ENCODE data around the gene VAPA.
"Not testable (repeated sequence)": the region's sequence is repeated elsewhere in the genome, so short reads cannot be mapped to it uniquely, and the experiment has no call there.

Gene VAPA

GRCh38 chr18:9902264-9902663, 11.6 kb upstream of the VAPA start:
- not testable (repeated sequence) for H3K4me3 ChIP-seq (ENCODE audit: low read length in 2 of 2); H3K36me3 ChIP-seq (ENCODE audit: control insufficient read depth in 2 of 2, insufficient read depth in 2 of 2, low read length in 2 of 2); H3K27ac ChIP-seq (ENCODE audit: low read length); H3K9me3 ChIP-seq (ENCODE audit: control insufficient read depth in 2 of 2, low read length in 2 of 2); H3K27me3 ChIP-seq (ENCODE audit: control insufficient read depth in 1 of 2, insufficient read depth in 2 of 2, low read length in 2 of 2); H3K9ac ChIP-seq (ENCODE audit: low read length in 2 of 2)
- peaks cover 11% of the 10 kb centered on the region for H3K4me1 ChIP-seq (ENCODE audit: control insufficient read depth, insufficient read depth, low read length)

- Histone ChIP-seq H3K27me3 (ENCODE audit: control insufficient read depth in 1 of 2, insufficient read depth in 2 of 2, low read length in 2 of 2) (no peaks in the 10 kb centered on the region), H3K9ac (ENCODE audit: low read length in 2 of 2) (no peak overlapping the region), H3K27ac (ENCODE audit: low read length) (no peak overlapping the region), H3K36me3 (ENCODE audit: control insufficient read depth in 2 of 2, insufficient read depth in 2 of 2, low read length in 2 of 2) (no peaks in the 10 kb centered on the region), H3K4me1 (ENCODE audit: control insufficient read depth, insufficient read depth, low read length) (peaks cover 11% of the 10 kb centered on the region), H3K4me3 (ENCODE audit: low read length in 2 of 2) (no peak overlapping the region), H3K9me3 (ENCODE audit: control insufficient read depth in 2 of 2, low read length in 2 of 2) (no peaks in the 10 kb centered on the region)
Observed at GRCh38 chr18:9902832-9903231, 11.0 kb upstream of the VAPA start.

- H3K4me1 ChIP-seq (ENCODE audit: control insufficient read depth, insufficient read depth, low read length), result peaks cover 11% of the 10 kb centered on the region
- H3K4me3 ChIP-seq (ENCODE audit: low read length in 2 of 2), result peak overlapping the region in 1 of 2 donors; percentile 23
- no peaks in the 10 kb centered on the region for H3K27me3 ChIP-seq (ENCODE audit: control insufficient read depth in 1 of 2, insufficient read depth in 2 of 2, low read length in 2 of 2)
- H3K9me3 ChIP-seq (ENCODE audit: control insufficient read depth in 2 of 2, low read length in 2 of 2), result no peaks in the 10 kb centered on the region
- H3K27ac ChIP-seq (ENCODE audit: low read length), result peak overlapping the region; percentile 66
- H3K36me3 ChIP-seq (ENCODE audit: control insufficient read depth in 2 of 2, insufficient read depth in 2 of 2, low read length in 2 of 2), result no peaks in the 10 kb centered on the region
- H3K9ac ChIP-seq (ENCODE audit: low read length in 2 of 2), result no peak overlapping the region
Observed at GRCh38 chr18:9905401-9905922, 8.4 kb upstream of the VAPA start.

- H3K4me1 ChIP-seq (ENCODE audit: control insufficient read depth, insufficient read depth, low read length), result peaks cover 3% of the 10 kb centered on the region
- H3K27me3 ChIP-seq (ENCODE audit: control insufficient read depth in 1 of 2, insufficient read depth in 2 of 2, low read length in 2 of 2), result no peaks in the 10 kb centered on the region
- H3K36me3 ChIP-seq (ENCODE audit: control insufficient read depth in 2 of 2, insufficient read depth in 2 of 2, low read length in 2 of 2), result no peaks in the 10 kb centered on the region
- no peak overlapping the region for H3K27ac ChIP-seq (ENCODE audit: low read length)
- no peak overlapping the region for H3K4me3 ChIP-seq (ENCODE audit: low read length in 2 of 2)
- H3K9ac ChIP-seq (ENCODE audit: low read length in 2 of 2), result no peak overlapping the region
- no peaks in the 10 kb centered on the region for H3K9me3 ChIP-seq (ENCODE audit: control insufficient read depth in 2 of 2, low read length in 2 of 2)
Observed at GRCh38 chr18:9906481-9906880, 7.3 kb upstream of the VAPA start.

- H3K36me3 ChIP-seq (ENCODE audit: control insufficient read depth in 2 of 2, insufficient read depth in 2 of 2, low read length in 2 of 2), result no peaks in the 10 kb centered on the region
- no peaks in the 10 kb centered on the region for H3K27me3 ChIP-seq (ENCODE audit: control insufficient read depth in 1 of 2, insufficient read depth in 2 of 2, low read length in 2 of 2)
- H3K9ac ChIP-seq (ENCODE audit: low read length in 2 of 2), result no peak overlapping the region
Observed at GRCh38 chr18:9907867-9908266, 5.9 kb upstream of the VAPA start.

GRCh38 chr18:9910071-9910470, 3.7 kb upstream of the VAPA start:
- Histone ChIP-seq H3K4me1 (ENCODE audit: control insufficient read depth, insufficient read depth, low read length) (peaks cover 4% of the 10 kb centered on the region), H3K27me3 (ENCODE audit: control insufficient read depth in 1 of 2, insufficient read depth in 2 of 2, low read length in 2 of 2) (no peaks in the 10 kb centered on the region), H3K27ac (ENCODE audit: low read length) (no peak overlapping the region), H3K4me3 (ENCODE audit: low read length in 2 of 2) (no peak overlapping the region), H3K36me3 (ENCODE audit: control insufficient read depth in 2 of 2, insufficient read depth in 2 of 2, low read length in 2 of 2) (no peaks in the 10 kb centered on the region), H3K9me3 (ENCODE audit: control insufficient read depth in 2 of 2, low read length in 2 of 2) (no peaks in the 10 kb centered on the region), H3K9ac (ENCODE audit: low read length in 2 of 2) (no peak overlapping the region)

More at GRCh38 chr18:9907867-9908266, 5.9 kb upstream of the VAPA start:
- H3K27ac ChIP-seq (ENCODE audit: low read length), result no peak overlapping the region
- no peaks in the 10 kb centered on the region for H3K9me3 ChIP-seq (ENCODE audit: control insufficient read depth in 2 of 2, low read length in 2 of 2)
- H3K4me3 ChIP-seq (ENCODE audit: low read length in 2 of 2), result no peak overlapping the region
- H3K4me1 ChIP-seq (ENCODE audit: control insufficient read depth, insufficient read depth, low read length), result peaks cover 3% of the 10 kb centered on the region

GRCh38 chr18:9910661-9911060, 3.2 kb upstream of the VAPA start:
- no peak overlapping the region for H3K4me3 ChIP-seq (ENCODE audit: low read length in 2 of 2)
- H3K27ac ChIP-seq (ENCODE audit: low read length), result no peak overlapping the region
- H3K4me1 ChIP-seq (ENCODE audit: control insufficient read depth, insufficient read depth, low read length), result peaks cover 4% of the 10 kb centered on the region
- H3K36me3 ChIP-seq (ENCODE audit: control insufficient read depth in 2 of 2, insufficient read depth in 2 of 2, low read length in 2 of 2), result no peaks in the 10 kb centered on the region
- no peaks in the 10 kb centered on the region for H3K27me3 ChIP-seq (ENCODE audit: control insufficient read depth in 1 of 2, insufficient read depth in 2 of 2, low read length in 2 of 2)
- H3K9ac ChIP-seq (ENCODE audit: low read length in 2 of 2), result no peak overlapping the region
- no peaks in the 10 kb centered on the region for H3K9me3 ChIP-seq (ENCODE audit: control insufficient read depth in 2 of 2, low read length in 2 of 2)

GRCh38 chr18:9911226-9911625, 2.6 kb upstream of the VAPA start:
- Histone ChIP-seq H3K27ac (ENCODE audit: low read length) (no peak overlapping the region), H3K9me3 (ENCODE audit: control insufficient read depth in 2 of 2, low read length in 2 of 2) (no peaks in the 10 kb centered on the region), H3K36me3 (ENCODE audit: control insufficient read depth in 2 of 2, insufficient read depth in 2 of 2, low read length in 2 of 2) (no peaks in the 10 kb centered on the region), H3K4me1 (ENCODE audit: control insufficient read depth, insufficient read depth, low read length) (peaks cover 5% of the 10 kb centered on the region), H3K27me3 (ENCODE audit: control insufficient read depth in 1 of 2, insufficient read depth in 2 of 2, low read length in 2 of 2) (no peaks in the 10 kb centered on the region), H3K4me3 (ENCODE audit: low read length in 2 of 2) (no peak overlapping the region), H3K9ac (ENCODE audit: low read length in 2 of 2) (no peak overlapping the region)

- H3K27ac ChIP-seq (ENCODE audit: low read length); H3K4me1 ChIP-seq (ENCODE audit: control insufficient read depth, insufficient read depth, low read length); H3K27me3 ChIP-seq (ENCODE audit: control insufficient read depth in 1 of 2, insufficient read depth in 2 of 2, low read length in 2 of 2); H3K9me3 ChIP-seq (ENCODE audit: control insufficient read depth in 2 of 2, low read length in 2 of 2); H3K4me3 ChIP-seq (ENCODE audit: low read length in 2 of 2); H3K36me3 ChIP-seq (ENCODE audit: control insufficient read depth in 2 of 2, insufficient read depth in 2 of 2, low read length in 2 of 2); H3K9ac ChIP-seq (ENCODE audit: low read length in 2 of 2): not testable (repeated sequence)
Observed at GRCh38 chr18:9912285-9912684, 1.5 kb upstream of the VAPA start.

GRCh38 chr18:9913151-9913525, 678 bp upstream of the VAPA start:
- Histone ChIP-seq H3K36me3 (ENCODE audit: control insufficient read depth in 2 of 2, insufficient read depth in 2 of 2, low read length in 2 of 2) (no peaks in the 10 kb centered on the region), H3K4me3 (ENCODE audit: low read length in 2 of 2) (peak overlapping the region; percentile 94 to 95), H3K27ac (ENCODE audit: low read length) (peak overlapping the region; percentile 91), H3K4me1 (ENCODE audit: control insufficient read depth, insufficient read depth, low read length) (peaks cover 14% of the 10 kb centered on the region), H3K9ac (ENCODE audit: low read length in 2 of 2) (peak overlapping the region; percentile 91 to 96), H3K27me3 (ENCODE audit: control insufficient read depth in 1 of 2, insufficient read depth in 2 of 2, low read length in 2 of 2) (no peaks in the 10 kb centered on the region), H3K9me3 (ENCODE audit: control insufficient read depth in 2 of 2, low read length in 2 of 2) (no peaks in the 10 kb centered on the region)

- H3K9me3 ChIP-seq (ENCODE audit: control insufficient read depth in 2 of 2, low read length in 2 of 2), result no peaks in the 10 kb centered on the region
- peak overlapping the region; percentile 91 to 96 for H3K9ac ChIP-seq (ENCODE audit: low read length in 2 of 2)
- peak overlapping the region; percentile 94 to 95 for H3K4me3 ChIP-seq (ENCODE audit: low read length in 2 of 2)
- no peaks in the 10 kb centered on the region for H3K36me3 ChIP-seq (ENCODE audit: control insufficient read depth in 2 of 2, insufficient read depth in 2 of 2, low read length in 2 of 2)
- H3K27ac ChIP-seq (ENCODE audit: low read length), result peak overlapping the region; percentile 91
- no peaks in the 10 kb centered on the region for H3K27me3 ChIP-seq (ENCODE audit: control insufficient read depth in 1 of 2, insufficient read depth in 2 of 2, low read length in 2 of 2)
- H3K4me1 ChIP-seq (ENCODE audit: control insufficient read depth, insufficient read depth, low read length), result peaks cover 17% of the 10 kb centered on the region
Observed at GRCh38 chr18:9914334-9914583, 443 bp downstream of the VAPA start.

Data from stomach smooth muscle (tissue), 2 donors.